Measurements from ENCODE around the gene SAMD4A.

The SAMD4A gene

GRCh38 chr14:54683882-54684794, 117.2 kb downstream of the SAMD4A start:
- Histone ChIP-seq H3K4me1 (ENCODE audit: control insufficient read depth, insufficient read depth, low read length) (no peaks in the 10 kb centered on the region), H3K9ac (ENCODE audit: low read length) (no peak overlapping the region), H3K4me3 (ENCODE audit: low read length) (no peak overlapping the region)

DNA sequence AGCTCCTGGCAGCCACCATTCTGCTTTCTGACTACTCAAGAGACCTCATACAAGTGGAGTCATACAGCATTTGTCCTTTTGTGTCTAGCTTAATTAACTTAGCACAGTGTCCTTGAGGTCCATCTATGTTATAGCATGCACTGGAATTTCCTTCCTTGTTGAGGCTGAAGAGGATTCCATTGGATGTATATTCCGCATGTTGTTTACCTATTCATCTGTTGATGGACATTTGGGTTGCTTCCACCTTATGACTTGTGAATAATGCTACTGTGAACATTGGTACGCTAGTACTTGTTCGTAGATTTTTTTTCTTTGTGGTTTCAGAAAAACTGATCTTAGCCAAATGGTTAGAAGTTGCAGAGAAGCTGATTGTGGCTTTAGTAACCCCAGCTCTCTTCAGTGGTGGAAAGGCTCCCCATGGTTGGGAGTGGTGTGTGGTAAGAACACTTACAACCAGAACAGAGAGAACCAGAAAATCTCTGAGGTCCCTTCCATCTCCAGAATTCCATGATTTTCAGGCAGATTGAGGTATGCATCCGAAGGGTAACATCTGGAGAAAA, 118.4 kb downstream of the SAMD4A start:
- Histone ChIP-seq H3K9ac (ENCODE audit: low read length) (no peak overlapping the region), H3K36me3 (ENCODE audit: control insufficient read depth, insufficient read depth, low read length) (no peaks in the 10 kb centered on the region), H3K27me3 (ENCODE audit: control insufficient read depth, insufficient read depth, low read length) (no peaks in the 10 kb centered on the region), H3K4me3 (ENCODE audit: low read length) (no peak overlapping the region), H3K9me3 (ENCODE audit: control insufficient read depth, low read length) (no peaks in the 10 kb centered on the region), H3K4me1 (ENCODE audit: control insufficient read depth, insufficient read depth, low read length) (no peaks in the 10 kb centered on the region)

More at GRCh38 chr14:54683882-54684794, 117.2 kb downstream of the SAMD4A start:
- Histone ChIP-seq H3K27me3 (ENCODE audit: control insufficient read depth, insufficient read depth, low read length) (no peaks in the 10 kb centered on the region), H3K9me3 (ENCODE audit: control insufficient read depth, low read length) (no peaks in the 10 kb centered on the region), H3K36me3 (ENCODE audit: control insufficient read depth, insufficient read depth, low read length) (no peaks in the 10 kb centered on the region)

- H3K9ac ChIP-seq (ENCODE audit: low read length), result no peak overlapping the region
- H3K27me3 ChIP-seq (ENCODE audit: control insufficient read depth, insufficient read depth, low read length), result no peaks in the 10 kb centered on the region
- no peak overlapping the region for H3K4me3 ChIP-seq (ENCODE audit: low read length)
- no peaks in the 10 kb centered on the region for H3K4me1 ChIP-seq (ENCODE audit: control insufficient read depth, insufficient read depth, low read length)
- no peaks in the 10 kb centered on the region for H3K36me3 ChIP-seq (ENCODE audit: control insufficient read depth, insufficient read depth, low read length)
- H3K9me3 ChIP-seq (ENCODE audit: control insufficient read depth, low read length), result no peaks in the 10 kb centered on the region
These were observed 119.4 kb downstream of the SAMD4A start for GRCh38 chr14:54686219-54686870.

DNA sequence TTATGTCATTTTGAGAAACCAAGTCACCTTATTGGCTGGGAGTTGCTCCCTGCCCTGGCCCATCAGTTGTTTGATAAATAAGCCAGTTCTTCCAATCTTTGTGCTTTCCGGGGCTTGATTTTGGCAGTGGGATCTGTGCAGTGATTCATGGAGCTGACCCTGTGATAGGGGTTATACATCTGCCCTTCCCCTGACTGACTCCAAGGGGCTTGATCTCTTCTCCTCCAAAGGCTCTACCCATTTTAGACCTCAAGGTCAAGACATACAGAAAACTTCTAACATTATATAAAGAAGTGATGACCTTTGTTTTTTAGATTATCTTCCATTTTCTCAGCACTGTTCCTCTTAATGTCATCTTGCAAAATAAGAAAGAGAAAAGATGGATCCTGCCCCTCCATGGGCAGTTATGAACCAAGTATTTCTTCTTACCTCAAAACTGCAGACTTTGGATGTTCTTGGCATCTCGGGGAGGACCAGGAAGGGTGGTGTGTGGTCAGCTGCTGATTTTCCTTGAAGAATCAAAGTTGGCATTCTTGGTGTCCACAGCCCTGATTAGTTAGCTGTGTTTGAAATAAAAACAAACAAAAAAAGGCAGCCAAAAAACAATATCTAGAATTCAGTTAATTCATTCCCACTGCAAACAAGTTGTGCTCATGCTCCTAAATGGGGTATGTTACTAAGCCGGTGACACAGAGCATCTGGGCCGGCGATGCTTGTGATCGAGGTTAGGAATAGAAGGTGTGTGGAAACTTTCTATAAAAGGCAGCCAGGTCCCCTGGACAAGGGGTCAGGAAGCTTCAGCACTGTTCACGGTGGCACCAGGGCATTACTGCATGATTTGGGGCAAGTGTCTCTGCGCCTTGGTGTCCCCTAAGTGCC, 120.2 kb downstream of the SAMD4A start:
- Histone ChIP-seq H3K27me3 (ENCODE audit: control insufficient read depth, insufficient read depth, low read length) (no peaks in the 10 kb centered on the region), H3K4me3 (ENCODE audit: low read length) (no peak overlapping the region), H3K9ac (ENCODE audit: low read length) (no peak overlapping the region), H3K4me1 (ENCODE audit: control insufficient read depth, insufficient read depth, low read length) (no peaks in the 10 kb centered on the region), H3K36me3 (ENCODE audit: control insufficient read depth, insufficient read depth, low read length) (no peaks in the 10 kb centered on the region), H3K9me3 (ENCODE audit: control insufficient read depth, low read length) (no peaks in the 10 kb centered on the region)

DNA sequence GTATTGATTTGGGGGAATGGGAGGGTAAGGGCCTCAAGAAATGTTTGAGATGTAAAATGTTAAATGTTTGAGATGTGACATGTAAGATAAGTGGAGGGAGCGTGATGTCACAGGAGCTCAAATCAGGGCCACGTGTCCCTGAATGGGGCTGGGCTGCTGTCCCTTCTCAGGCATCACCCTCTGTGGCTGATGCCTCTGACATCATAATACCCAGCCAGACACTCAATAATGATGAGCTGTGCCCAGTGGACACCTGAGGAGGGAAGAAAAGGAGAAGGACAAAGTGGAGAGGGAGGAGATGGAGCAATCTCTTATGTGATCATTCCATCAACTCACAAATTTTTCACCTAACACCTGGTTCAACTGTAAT, 120.8 kb downstream of the SAMD4A start:
- Histone ChIP-seq H3K27me3 (ENCODE audit: control insufficient read depth, insufficient read depth, low read length) (no peaks in the 10 kb centered on the region), H3K9ac (ENCODE audit: low read length) (no peak overlapping the region), H3K4me1 (ENCODE audit: control insufficient read depth, insufficient read depth, low read length) (no peaks in the 10 kb centered on the region)

DNA sequence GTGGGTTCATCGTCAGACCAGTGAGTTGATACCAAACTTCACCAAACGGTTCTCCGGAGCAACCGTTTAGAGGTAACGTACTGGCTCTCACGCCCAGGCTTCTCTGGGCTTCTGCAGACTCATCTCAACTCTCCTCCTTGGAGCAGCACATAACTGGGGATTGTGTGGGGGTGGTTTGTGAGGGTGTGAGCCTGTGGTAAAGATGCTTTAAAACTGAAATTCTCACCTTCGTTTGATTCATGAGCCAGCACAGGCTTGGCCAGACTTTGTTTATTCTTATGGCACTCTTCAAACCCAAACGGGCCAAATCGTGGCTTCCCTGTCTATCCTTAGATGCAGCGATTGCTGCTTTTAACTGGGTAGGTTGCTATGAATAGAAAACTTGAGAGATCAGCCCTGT, 121.3 kb downstream of the SAMD4A start:
- Histone ChIP-seq H3K36me3 (ENCODE audit: control insufficient read depth, insufficient read depth, low read length) (no peaks in the 10 kb centered on the region), H3K4me1 (ENCODE audit: control insufficient read depth, insufficient read depth, low read length) (no peaks in the 10 kb centered on the region), H3K27me3 (ENCODE audit: control insufficient read depth, insufficient read depth, low read length) (no peaks in the 10 kb centered on the region), H3K9me3 (ENCODE audit: control insufficient read depth, low read length) (no peaks in the 10 kb centered on the region), H3K9ac (ENCODE audit: low read length) (no peak overlapping the region), H3K4me3 (ENCODE audit: low read length) (no peak overlapping the region)

More for the DNA sequence above, 120.8 kb downstream of the SAMD4A start:
- H3K36me3 ChIP-seq (ENCODE audit: control insufficient read depth, insufficient read depth, low read length), result no peaks in the 10 kb centered on the region
- H3K9me3 ChIP-seq (ENCODE audit: control insufficient read depth, low read length), result no peaks in the 10 kb centered on the region
- no peak overlapping the region for H3K4me3 ChIP-seq (ENCODE audit: low read length)

- Histone ChIP-seq H3K4me3 (ENCODE audit: low read length) (no peak overlapping the region), H3K9me3 (ENCODE audit: control insufficient read depth, low read length) (no peaks in the 10 kb centered on the region), H3K36me3 (ENCODE audit: control insufficient read depth, insufficient read depth, low read length) (no peaks in the 10 kb centered on the region), H3K27me3 (ENCODE audit: control insufficient read depth, insufficient read depth, low read length) (no peaks in the 10 kb centered on the region), H3K9ac (ENCODE audit: low read length) (no peak overlapping the region), H3K4me1 (ENCODE audit: control insufficient read depth, insufficient read depth, low read length) (no peaks in the 10 kb centered on the region)
These were observed 123.0 kb downstream of the SAMD4A start for GRCh38 chr14:54689928-54690327.

- Histone ChIP-seq H3K9ac (ENCODE audit: low read length) (no peak overlapping the region), H3K27me3 (ENCODE audit: control insufficient read depth, insufficient read depth, low read length) (no peaks in the 10 kb centered on the region), H3K4me3 (ENCODE audit: low read length) (no peak overlapping the region), H3K4me1 (ENCODE audit: control insufficient read depth, insufficient read depth, low read length) (no peaks in the 10 kb centered on the region), H3K36me3 (ENCODE audit: control insufficient read depth, insufficient read depth, low read length) (no peaks in the 10 kb centered on the region), H3K9me3 (ENCODE audit: control insufficient read depth, low read length) (no peaks in the 10 kb centered on the region)
These were observed 124.0 kb downstream of the SAMD4A start for GRCh38 chr14:54690887-54691286.

GRCh38 chr14:54691525-54692283, 124.8 kb downstream of the SAMD4A start:
- H3K9me3 ChIP-seq (ENCODE audit: control insufficient read depth, low read length), result no peaks in the 10 kb centered on the region
- no peak overlapping the region for H3K4me3 ChIP-seq (ENCODE audit: low read length)
- H3K36me3 ChIP-seq (ENCODE audit: control insufficient read depth, insufficient read depth, low read length), result no peaks in the 10 kb centered on the region
- no peak overlapping the region for H3K9ac ChIP-seq (ENCODE audit: low read length)
- no peaks in the 10 kb centered on the region for H3K27me3 ChIP-seq (ENCODE audit: control insufficient read depth, insufficient read depth, low read length)
- no peaks in the 10 kb centered on the region for H3K4me1 ChIP-seq (ENCODE audit: control insufficient read depth, insufficient read depth, low read length)

DNA sequence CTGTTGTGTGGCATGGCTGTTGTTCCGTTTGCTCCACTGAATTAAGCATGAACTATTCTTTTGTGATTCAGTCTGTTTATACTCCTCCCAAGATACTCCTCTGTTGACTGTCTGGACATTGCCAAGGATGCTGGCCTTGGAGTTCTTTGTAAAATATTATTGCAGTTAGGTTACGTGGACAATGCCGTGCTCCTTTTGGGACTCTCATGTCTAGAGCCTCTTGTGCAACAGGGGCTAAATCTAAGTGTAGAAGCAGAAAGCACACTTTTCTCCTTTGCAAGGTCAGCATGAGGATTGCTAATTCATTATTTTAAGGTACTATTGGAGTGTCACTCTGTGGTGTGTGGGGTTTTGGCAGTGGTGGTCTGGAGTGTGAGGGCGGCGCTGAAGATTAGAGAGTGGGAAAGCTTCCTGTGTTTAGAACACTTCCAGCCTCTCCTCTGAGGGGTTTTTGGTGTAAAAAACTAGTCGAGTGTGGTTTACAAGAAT, 125.4 kb downstream of the SAMD4A start:
- Histone ChIP-seq H3K9ac (ENCODE audit: low read length) (no peak overlapping the region), H3K9me3 (ENCODE audit: control insufficient read depth, low read length) (no peaks in the 10 kb centered on the region), H3K4me3 (ENCODE audit: low read length) (no peak overlapping the region), H3K27me3 (ENCODE audit: control insufficient read depth, insufficient read depth, low read length) (no peaks in the 10 kb centered on the region), H3K4me1 (ENCODE audit: control insufficient read depth, insufficient read depth, low read length) (no peaks in the 10 kb centered on the region), H3K36me3 (ENCODE audit: control insufficient read depth, insufficient read depth, low read length) (no peaks in the 10 kb centered on the region)

GRCh38 chr14:54693761-54694160, 126.8 kb downstream of the SAMD4A start:
- Histone ChIP-seq H3K9me3 (ENCODE audit: control insufficient read depth, low read length) (no peaks in the 10 kb centered on the region), H3K27me3 (ENCODE audit: control insufficient read depth, insufficient read depth, low read length) (no peaks in the 10 kb centered on the region), H3K4me3 (ENCODE audit: low read length) (no peak overlapping the region), H3K36me3 (ENCODE audit: control insufficient read depth, insufficient read depth, low read length) (no peaks in the 10 kb centered on the region), H3K4me1 (ENCODE audit: control insufficient read depth, insufficient read depth, low read length) (no peaks in the 10 kb centered on the region), H3K9ac (ENCODE audit: low read length) (no peak overlapping the region)
